A549 (cell line): ENCODE measurements around the gene LDOC1. TPM values are rescaled to one million over a fixed set of nuclear protein-coding genes. Genes with fewer than 3 reads are reported as not detected.

Experiments
- ATAC-seq, 2 experiments: fragments of 200-7000 bp in 1 of 2; fragments of >200 bp in 1 of 2; cut with Nextera tagmentation in 1 of 2; cut with Tn5 transposase in 1 of 2; 3 replicates each; pipeline versions ENCODE4 v1.8.0 to v1.9.1; 2018 to 2020; ENCODE audit warnings: mild to moderate bottlenecking in 1 of 2, moderate library complexity in 1 of 2
- CTCF ChIA-PET: fragments of 300-600 bp; sonication (Branson Sonifier 250); formaldehyde crosslinking; extraction: SDS; loops from one replicate; lab custom pipeline; 2021; ENCODE audit warnings: antibody characterized with exemption, inconsistent platforms; lab: Yijun Ruan, JAX
- POLR2A ChIA-PET: fragments of 350-600 bp; formaldehyde crosslinking; extraction: SDS; loops from one replicate; lab custom pipeline; 2021; ENCODE audit warnings: antibody characterized with exemption, inconsistent platforms; lab: Yijun Ruan, JAX
- DNase-seq, 2 experiments: peaks; one replicate each; pipeline versions ENCODE4 v3.0.0 to v3.0.0-alpha.2; 2011 to 2016; ENCODE audit warnings: low read depth in 1 of 2, low spot score in 1 of 2
- FAIRE-seq: peaks from 2 replicates; lab custom pipeline; 2011; peaks lifted over from hg19 to GRCh38; lab: Jason Lieb, UNC
- H3K27ac ChIP-seq, 2 experiments: fragments of >200 bp; sonication (Bioruptor Twin); formaldehyde crosslinking; 3 replicates each; pipeline ENCODE4 v1.5.1; 2016 to 2017
- H3K4me1 ChIP-seq: fragments of >200 bp; sonication (Bioruptor Twin); formaldehyde crosslinking; 3 replicates; pipeline ENCODE4 v1.6.1; 2016
- H3K4me2 ChIP-seq: fragments of >200 bp; sonication (Bioruptor Twin); formaldehyde crosslinking; 3 replicates; pipeline ENCODE4 v1.6.1; 2016
- H3K4me3 ChIP-seq: fragments of >200 bp; sonication (Bioruptor Twin); formaldehyde crosslinking; 3 replicates; pipeline ENCODE4 v1.5.1; 2016
- H3K9me3 ChIP-seq: fragments of >200 bp; sonication (Bioruptor Twin); formaldehyde crosslinking; 3 replicates; pipeline ENCODE4 v1.6.1; 2016
- ATOH8 ChIP-seq: fragments of 250-450 bp; sonication (Bioruptor Pico); IDR thresholded peaks from 2 replicates; pipeline ENCODE4 v1.5.0; 2020; ENCODE audit warnings: low read depth, mild to moderate bottlenecking, moderate library complexity
- BCL3 ChIP-seq: fragments of >200 bp; sonication (Bioruptor Twin); formaldehyde crosslinking; IDR thresholded peaks from 3 replicates; pipeline ENCODE4 v1.6.1; 2016
- BHLHE40 ChIP-seq: IDR thresholded peaks from 2 replicates; pipeline ENCODE4 v1.6.1; 2012; ENCODE audit warnings: low read depth, low read length, inconsistent platforms
- CBX8 ChIP-seq: fragments of 200-600 bp; sonication (generic); IDR thresholded peaks from 2 replicates; pipeline ENCODE4 v1.6.1; 2016
- CEBPB ChIP-seq, 2 experiments: fragments of >200 bp in 1 of 2; sonication (Bioruptor Twin) in 1 of 2; formaldehyde crosslinking in 1 of 2; IDR thresholded peaks; 2 replicates each; pipeline ENCODE4 v1.6.1; 2012 to 2016
- CHD2 ChIP-seq: fragments of 150-350 bp; IDR thresholded peaks from 2 replicates; pipeline ENCODE4 v1.6.1; 2014; ENCODE audit warnings: low read length; ENCODE audit not compliant: partially characterized antibody
- E2F6 ChIP-seq: IDR thresholded peaks from 2 replicates; pipeline ENCODE4 v1.6.1; 2012; ENCODE audit warnings: low read depth, borderline replicate concordance
- EHMT2 ChIP-seq: fragments of 200-600 bp; sonication (generic); IDR thresholded peaks from 2 replicates; pipeline ENCODE4 v1.6.1; 2016; ENCODE audit warnings: antibody characterized with exemption, low read depth, mild to moderate bottlenecking, moderate library complexity
- EP300 ChIP-seq, 2 experiments: fragments of >200 bp; sonication (Bioruptor Twin); formaldehyde crosslinking; IDR thresholded peaks; 2 replicates in 1 of 2; 3 replicates in 1 of 2; pipeline ENCODE4 v1.6.1; 2016 to 2017
- FOSL2 ChIP-seq, 2 experiments: fragments of 450-650 bp in 1 of 2; fragments of >200 bp in 1 of 2; sonication (Bioruptor Twin) in 1 of 2; formaldehyde crosslinking; IDR thresholded peaks; 2 replicates each; pipeline versions ENCODE4 v1.5.0 to v1.6.1; 2016 to 2020; ENCODE audit warnings: mild to moderate bottlenecking in 1 of 2, moderate library complexity in 1 of 2
- GATA3 ChIP-seq: IDR thresholded peaks from 2 replicates; pipeline ENCODE4 v1.6.1; 2012; ENCODE audit warnings: borderline replicate concordance
- HDAC2 ChIP-seq: fragments of 200-600 bp; sonication (generic); IDR thresholded peaks from 2 replicates; pipeline ENCODE4 v1.6.1; 2016
- JUN ChIP-seq, 2 experiments: fragments of >200 bp; sonication (Bioruptor Twin); formaldehyde crosslinking; IDR thresholded peaks; 2 replicates in 1 of 2; 3 replicates in 1 of 2; pipeline ENCODE4 v1.6.1; 2016 to 2017
- JUNB ChIP-seq: fragments of >200 bp; sonication (Bioruptor Twin); formaldehyde crosslinking; IDR thresholded peaks from 2 replicates; pipeline ENCODE4 v1.6.1; 2016
- KDM1A ChIP-seq: fragments of 200-600 bp; sonication (generic); IDR thresholded peaks from 2 replicates; pipeline ENCODE4 v1.6.1; 2016; ENCODE audit warnings: low read depth, mild to moderate bottlenecking
- KDM5A ChIP-seq: fragments of 200-600 bp; sonication (generic); IDR thresholded peaks from 2 replicates; pipeline ENCODE4 v1.6.1; 2016; ENCODE audit warnings: antibody characterized with exemption, mild to moderate bottlenecking
- NR3C1 ChIP-seq: fragments of >200 bp; sonication (Bioruptor Twin); formaldehyde crosslinking; IDR thresholded peaks from 3 replicates; pipeline ENCODE4 v1.6.1; 2017
- PBX3 ChIP-seq: IDR thresholded peaks from 2 replicates; pipeline ENCODE4 v1.6.1; 2012
- POLR2AphosphoS2 ChIP-seq: conservative IDR thresholded peaks from 2 replicates; pipeline ENCODE4 v1.6.1; 2012; ENCODE audit warnings: low read length, improper control_type of control experiment, inconsistent platforms
- RCOR1 ChIP-seq: fragments of 150-350 bp; IDR thresholded peaks from 2 replicates; pipeline ENCODE4 v1.6.1; 2014; ENCODE audit warnings: antibody characterized with exemption, low read length, low read depth
- RFX5 ChIP-seq: fragments of 450-650 bp; IDR thresholded peaks from 2 replicates; pipeline ENCODE4 v1.7.1; 2014; ENCODE audit warnings: antibody characterized with exemption, mild to moderate bottlenecking, moderate library complexity
- SMC3 ChIP-seq: fragments of >200 bp; sonication (Bioruptor Twin); formaldehyde crosslinking; IDR thresholded peaks from 3 replicates; pipeline ENCODE4 v1.6.1; 2018; ENCODE audit warnings: inconsistent platforms
- SREBF2 ChIP-seq: fragments of 450-650 bp; IDR thresholded peaks from 2 replicates; pipeline ENCODE4 v1.6.1; 2014; ENCODE audit warnings: mild to moderate bottlenecking, moderate library complexity
- ZFP36 ChIP-seq: fragments of 450-650 bp; IDR thresholded peaks from 2 replicates; pipeline ENCODE4 v1.6.1; 2014; ENCODE audit warnings: borderline replicate concordance; ENCODE audit not compliant: partially characterized antibody
- ZNF302 ChIP-seq: fragments of 250-450 bp; sonication (Bioruptor Pico); IDR thresholded peaks from 2 replicates; pipeline ENCODE4 v1.9.0; 2021; ENCODE audit warnings: inconsistent platforms, mild to moderate bottlenecking, moderate library complexity
- WGBS: methylation state at CpG from one replicate; pipeline ENCODE4 v1.1.6; 2017; ENCODE audit errors: missing lambda C conversion rate; 5-methylcytosine and 5-hydroxymethylcytosine counted together
- polyA plus RNA-seq, 4 experiments: library from polyadenylated mRNA; depleted of rRNA in 3 of 4; stranded (reverse); fragments of >200 nt; fragmentation: RNase III in 1 of 4; extraction: RNeasy Plus Mini Kit Qiagen cat#74134 plus additional on column Dnase treatment in 1 of 4; gene quantifications; 2 replicates in 3 of 4; 3 replicates in 1 of 4; pipeline ENCODE4 v1.2.3, GENCODE V29; 2011 to 2017

Gene LDOC1
- polyA plus RNA-seq, 2 of the 4 experiments (the other 2 are of a cell fraction), result 13.9 to 65.0 TPM

- no peak overlapping the region for H3K4me3 ChIP-seq
- H3K4me1 ChIP-seq, result peaks cover 26% of the 10 kb centered on the region
- peak overlapping the region; percentile 85 for H3K4me2 ChIP-seq
- peak overlapping the region; percentile 73 to 81 for H3K27ac ChIP-seq
- no peaks in the 10 kb centered on the region for H3K9me3 ChIP-seq
- TF ChIP-seq CEBPB (IDR thresholded peaks at IDR 0.05) (no peak), RFX5 (no peak), JUNB (peak; percentile 73), EHMT2 (no peak), FOSL2 (IDR thresholded peaks at IDR 0.05) (peak; percentile 81), FOSL2 (CRISPR knock-in tag; IDR thresholded peaks at IDR 0.05) (peak; percentile 84), NR3C1 (no peak), HDAC2 (no peak), PBX3 (no peak), GATA3 (peak; percentile 29; the same call in 1 of the 2 replicates), CHD2 (no peak), KDM1A (no peak), BCL3 (no peak), SREBF2 (no peak)
- DNase-seq (peak; percentile 36 to 50), ATAC-seq (peak; percentile 84 to 88), FAIRE-seq (peak; percentile 49)
- ChIA-PET POLR2A (interaction anchor here (1.0 kb wide), 1 partner anchor 43 kb away, joined by 4 read pairs; the partner anchor contains the start of gene LDOC1), CTCF (interaction anchor here (0.6 kb wide), 1 partner anchor 302 kb away, joined by 3 read pairs; no protein-coding TSS in a partner anchor)
- WGBS, result 5% methylated on average over 3 of the region's 3 CpGs
Observed at GRCh38 chrX:141220342-141221008, 43.5 kb upstream of the LDOC1 start.

GRCh38 chrX:141214196-141214595, 37.3 kb upstream of the LDOC1 start:
- Histone ChIP-seq H3K27ac (no peak overlapping the region), H3K4me2 (no peak overlapping the region), H3K4me3 (no peak overlapping the region), H3K9me3 (no peaks in the 10 kb centered on the region), H3K4me1 (no peaks in the 10 kb centered on the region)
- TF ChIP-seq EP300 (IDR thresholded peaks at IDR 0.05) (no peak), BCL3 (no peak), BHLHE40 (no peak), ATOH8 (CRISPR knock-in tag) (no peak), KDM5A (no peak), CHD2 (no peak), FOSL2 (IDR thresholded peaks at IDR 0.05) (no peak), FOSL2 (CRISPR knock-in tag; IDR thresholded peaks at IDR 0.05) (no peak), ZFP36 (no peak), SMC3 (no peak), SREBF2 (no peak), ZNF302 (CRISPR knock-in tag) (no peak), EHMT2 (no peak), JUN (IDR thresholded peaks at IDR 0.05) (no peak), RFX5 (no peak), HDAC2 (no peak), RCOR1 (no peak), E2F6 (no peak), POLR2AphosphoS2 (no peak), CBX8 (no peak), JUNB (no peak)
- WGBS, result 81% methylated on average over 1 of the region's 1 CpG
- FAIRE-seq (no peak), ATAC-seq (no peak), DNase-seq (no peak)
- ChIA-PET CTCF (no interaction called here), POLR2A (no interaction called here)
